IPS-NIHi11 (cell line): ENCODE measurements around the gene GNPDA1.

Experiments
- DNase-seq: peaks from one replicate; pipeline ENCODE4 v3.0.0; 2012; ENCODE audit warnings: mixed read lengths, low spot score

The GNPDA1 gene

GRCh38 chr5:141994511-141995136 lies 18.2 kb downstream of the GNPDA1 start:
- no peak for DNase-seq

- DNase-seq = peak; percentile 73
Observed at GRCh38 chr5:141992349-141992963, 20.4 kb downstream of the GNPDA1 start.

- no peak for DNase-seq
Observed at GRCh38 chr5:141989720-141990119, 23.1 kb downstream of the GNPDA1 start.

GRCh38 chr5:141986072-141986471 lies 26.8 kb downstream of the GNPDA1 start:
- no peak for DNase-seq

- no peak for DNase-seq
Observed at GRCh38 chr5:141982626-141983025, 30.2 kb downstream of the GNPDA1 start.

- no peak for DNase-seq
Observed at GRCh38 chr5:141978389-141978788, 34.4 kb downstream of the GNPDA1 start.

- DNase-seq = no peak
Observed at GRCh38 chr5:141976176-141976575, 36.7 kb downstream of the GNPDA1 start.

GRCh38 chr5:141973871-141974595 lies 38.8 kb downstream of the GNPDA1 start:
- no peak for DNase-seq

GRCh38 chr5:141969783-141970771 lies 42.8 kb downstream of the GNPDA1 start:
- no peak for DNase-seq

GRCh38 chr5:141968914-141969608 lies 43.8 kb downstream of the GNPDA1 start, which contains the start of gene RNF14:
TSS of gene RNF14 (plus strand) at chr5:141969105. CDS start at chr5:141973589, 4,484 bp downstream.
- DNase-seq = peak; percentile 96

GRCh38 chr5:141966963-141967333 lies 45.9 kb downstream of the GNPDA1 start:
- DNase-seq = no peak

GRCh38 chr5:141966275-141966962 lies 46.4 kb downstream of the GNPDA1 start:
- no peak for DNase-seq

GRCh38 chr5:141965071-141965470 lies 47.8 kb downstream of the GNPDA1 start:
- DNase-seq = no peak

GRCh38 chr5:141963701-141964100 lies 49.1 kb downstream of the GNPDA1 start:
- no peak for DNase-seq

GRCh38 chr5:141961466-141961865 lies 51.4 kb downstream of the GNPDA1 start:
- no peak for DNase-seq

GRCh38 chr5:141960449-141961323 lies 52.1 kb downstream of the GNPDA1 start:
- DNase-seq = peak; percentile 85

GRCh38 chr5:141960018-141960417 lies 52.8 kb downstream of the GNPDA1 start:
- peak; percentile 37 for DNase-seq

GRCh38 chr5:141958546-141959172 lies 54.2 kb downstream of the GNPDA1 start:
- DNase-seq = no peak

- DNase-seq = no peak
Observed at GRCh38 chr5:141958113-141958512, 54.7 kb downstream of the GNPDA1 start, which contains the start of gene PCDH12. TSS of gene PCDH12 (minus strand) at chr5:141958202. CDS start at chr5:141957851, 351 bp downstream.
